H9 (cell line): Measurements from ENCODE around the gene FADS3. TPM values are rescaled to one million over a fixed set of nuclear protein-coding genes. Genes with fewer than 3 reads are reported as not detected.

Experiments
- DNase-seq: peaks from one replicate; pipeline ENCODE4 v3.0.0-alpha.2; 2017
- H2AFZ ChIP-seq: one replicate; pipeline ENCODE4 v1.6.1; 2013; ENCODE audit warnings: mild to moderate bottlenecking, low read length, control low read depth, moderate library complexity
- H2AK5ac ChIP-seq: 2 replicates; pipeline ENCODE4 v1.6.1; 2013; ENCODE audit warnings: low read length, control low read depth, mixed read lengths; ENCODE audit not compliant: insufficient read length
- H2BK120ac ChIP-seq: one replicate; pipeline ENCODE4 v1.6.1; 2013; ENCODE audit warnings: low read depth, mild to moderate bottlenecking, low read length, control low read depth, inconsistent platforms; ENCODE audit not compliant: poor library complexity, severe bottlenecking
- H2BK12ac ChIP-seq: 2 replicates; pipeline ENCODE4 v1.6.1; 2013; ENCODE audit warnings: low read length, control low read depth, mixed read lengths, low read depth; ENCODE audit not compliant: insufficient read length
- H2BK15ac ChIP-seq: 2 replicates; pipeline ENCODE4 v1.6.1; 2013; ENCODE audit warnings: low read depth, low read length, control low read depth
- H2BK20ac ChIP-seq: one replicate; pipeline ENCODE4 v1.6.1; 2013; ENCODE audit warnings: low read depth, mild to moderate bottlenecking, low read length, control low read depth, inconsistent platforms; ENCODE audit not compliant: poor library complexity, severe bottlenecking
- H2BK5ac ChIP-seq: 2 replicates; pipeline ENCODE4 v1.6.1; 2013; ENCODE audit warnings: low read length, control low read depth, mixed read lengths; ENCODE audit not compliant: insufficient read length
- H3K14ac ChIP-seq: 2 replicates; pipeline ENCODE4 v1.6.1; 2013; ENCODE audit warnings: low read length, control low read depth; ENCODE audit not compliant: insufficient read depth
- H3K18ac ChIP-seq: 2 replicates; pipeline ENCODE4 v1.6.1; 2013; ENCODE audit warnings: low read depth, mild to moderate bottlenecking, mixed read lengths, low read length, control low read depth; ENCODE audit not compliant: insufficient read length
- H3K23ac ChIP-seq: 2 replicates; pipeline ENCODE4 v1.6.1; 2013; ENCODE audit warnings: low read length, control low read depth, mixed read lengths, low read depth; ENCODE audit not compliant: insufficient read length
- H3K23me2 ChIP-seq: 2 replicates; pipeline ENCODE4 v1.6.1; 2013; ENCODE audit warnings: low read depth, mild to moderate bottlenecking, mixed read lengths, low read length, control low read depth; ENCODE audit not compliant: insufficient read length, poor library complexity, severe bottlenecking
- H3K27ac ChIP-seq: 2 replicates; pipeline ENCODE4 v1.5.1; 2013; ENCODE audit warnings: low read length, control low read depth, mixed read lengths, low read depth; ENCODE audit not compliant: insufficient read length
- H3K27me3 ChIP-seq: 2 replicates; pipeline ENCODE4 v1.6.1; 2013; ENCODE audit warnings: low read length, control low read depth, inconsistent platforms; ENCODE audit not compliant: insufficient read depth
- H3K4ac ChIP-seq: 2 replicates; pipeline ENCODE4 v1.6.1; 2013; ENCODE audit warnings: low read depth, mild to moderate bottlenecking, control low read depth, inconsistent platforms, low read length, moderate library complexity
- H3K4me1 ChIP-seq: 2 replicates; pipeline ENCODE4 v1.6.1; 2013; ENCODE audit warnings: low read length, control low read depth, inconsistent platforms; ENCODE audit not compliant: insufficient read depth
- H3K4me2 ChIP-seq: 2 replicates; pipeline ENCODE4 v1.6.1; 2013; ENCODE audit warnings: low read length, control low read depth, mixed read lengths; ENCODE audit not compliant: insufficient read length, insufficient read depth
- H3K56ac ChIP-seq: 2 replicates; pipeline ENCODE4 v1.6.1; 2013; ENCODE audit warnings: low read depth, mild to moderate bottlenecking, mixed read lengths, low read length, control low read depth; ENCODE audit not compliant: insufficient read length
- H3K79me1 ChIP-seq: 2 replicates; pipeline ENCODE4 v1.6.1; 2013; ENCODE audit warnings: low read depth, mild to moderate bottlenecking, moderate library complexity, low read length, control low read depth, inconsistent platforms; ENCODE audit not compliant: insufficient read depth, poor library complexity, severe bottlenecking
- H3K79me2 ChIP-seq: 2 replicates; pipeline ENCODE4 v1.6.1; 2013; ENCODE audit warnings: low read length, control low read depth, inconsistent platforms; ENCODE audit not compliant: insufficient read depth
- H3K9ac ChIP-seq: 2 replicates; pipeline ENCODE4 v1.6.1; 2013; ENCODE audit warnings: low read length, control low read depth, mixed read lengths; ENCODE audit not compliant: insufficient read length; ENCODE audit errors: extremely low read depth
- H3K9me3 ChIP-seq: one replicate; pipeline ENCODE4 v1.6.1; 2013; ENCODE audit warnings: low read depth, low read length, inconsistent platforms; ENCODE audit not compliant: control insufficient read depth
- H3T11ph ChIP-seq: one replicate; pipeline ENCODE4 v1.6.1; 2013; ENCODE audit warnings: mild to moderate bottlenecking, low read length, control low read depth, inconsistent platforms
- H4K20me1 ChIP-seq: one replicate; pipeline ENCODE4 v1.6.1; 2013; ENCODE audit not compliant: control insufficient read depth, insufficient read length, insufficient read depth
- H4K5ac ChIP-seq: 2 replicates; pipeline ENCODE4 v1.6.1; 2013; ENCODE audit warnings: low read depth, mild to moderate bottlenecking, mixed read lengths, low read length, control low read depth; ENCODE audit not compliant: insufficient read length
- H4K8ac ChIP-seq: replicated peaks from 2 replicates; pipeline ENCODE4 v1.6.1; 2013; ENCODE audit warnings: low read length, control low read depth, mixed read lengths, low read depth; ENCODE audit not compliant: insufficient read length
- H4K91ac ChIP-seq: 2 replicates; pipeline ENCODE4 v1.6.1; 2013; ENCODE audit warnings: low read depth, mild to moderate bottlenecking, moderate library complexity, mixed read lengths, low read length, control low read depth; ENCODE audit not compliant: insufficient read length
- H3K27ac Mint-ChIP-seq, 3 experiments: 2 replicates in 2 of 3; 3 replicates in 1 of 3; pipeline ENCODE4 v1.8.0; 2020 to 2021; ENCODE audit warnings: mixed read lengths in 3 of 3, mild to moderate bottlenecking in 1 of 3, moderate library complexity in 1 of 3
- H3K27me3 Mint-ChIP-seq: 2 replicates; pipeline ENCODE4 v1.8.0; 2021; ENCODE audit warnings: low read depth, mild to moderate bottlenecking, moderate library complexity, mixed read lengths
- H3K36me3 Mint-ChIP-seq, 3 experiments: 2 replicates in 2 of 3; 3 replicates in 1 of 3; pipeline ENCODE4 v1.8.0; 2020 to 2021; ENCODE audit warnings: low read depth in 3 of 3, mixed read lengths in 3 of 3; ENCODE audit not compliant: insufficient read depth in 1 of 3
- H3K4me1 Mint-ChIP-seq, 2 experiments: 2 replicates each; pipeline ENCODE4 v1.8.0; 2020; ENCODE audit warnings: mixed read lengths in 2 of 2
- H3K4me3 Mint-ChIP-seq, 2 experiments: 2 replicates in 1 of 2; 3 replicates in 1 of 2; pipeline ENCODE4 v1.8.0; 2020 to 2021; ENCODE audit warnings: mild to moderate bottlenecking in 2 of 2, mixed read lengths in 2 of 2, moderate library complexity in 1 of 2
- H3K9me3 Mint-ChIP-seq, 2 experiments: 2 replicates in 1 of 2; 3 replicates in 1 of 2; pipeline ENCODE4 v1.8.0; 2020; ENCODE audit warnings: mild to moderate bottlenecking in 2 of 2, mixed read lengths in 2 of 2, moderate library complexity in 1 of 2
- WGBS: extraction: QIAGEN DNeasy Blood & Tissue Kit; methylation state at CpG from one replicate; pipeline ENCODE4 v1.1.7; 2013; ENCODE audit warnings: missing lambda C conversion rate, low lambda C conversion rate, mixed read lengths; ENCODE audit not compliant: insufficient read length; ENCODE audit errors: extremely low coverage; 5-methylcytosine and 5-hydroxymethylcytosine counted together
- total RNA-seq: library from RNA; stranded (reverse); gene quantifications from 2 replicates; pipeline ENCODE4 v1.2.1, GENCODE V29; 2021
- TF ChIP-seq, protein P1 (sequence below): fragments of 200-600 bp; sonication (generic); conservative IDR thresholded peaks from 3 replicates; pipeline ENCODE4 v1.8.0; 2021; ENCODE audit warnings: antibody characterized with exemption, mild to moderate bottlenecking

Gene FADS3
- total RNA-seq, 1 experiment from 2014 or later, result 34.9 TPM

DNA sequence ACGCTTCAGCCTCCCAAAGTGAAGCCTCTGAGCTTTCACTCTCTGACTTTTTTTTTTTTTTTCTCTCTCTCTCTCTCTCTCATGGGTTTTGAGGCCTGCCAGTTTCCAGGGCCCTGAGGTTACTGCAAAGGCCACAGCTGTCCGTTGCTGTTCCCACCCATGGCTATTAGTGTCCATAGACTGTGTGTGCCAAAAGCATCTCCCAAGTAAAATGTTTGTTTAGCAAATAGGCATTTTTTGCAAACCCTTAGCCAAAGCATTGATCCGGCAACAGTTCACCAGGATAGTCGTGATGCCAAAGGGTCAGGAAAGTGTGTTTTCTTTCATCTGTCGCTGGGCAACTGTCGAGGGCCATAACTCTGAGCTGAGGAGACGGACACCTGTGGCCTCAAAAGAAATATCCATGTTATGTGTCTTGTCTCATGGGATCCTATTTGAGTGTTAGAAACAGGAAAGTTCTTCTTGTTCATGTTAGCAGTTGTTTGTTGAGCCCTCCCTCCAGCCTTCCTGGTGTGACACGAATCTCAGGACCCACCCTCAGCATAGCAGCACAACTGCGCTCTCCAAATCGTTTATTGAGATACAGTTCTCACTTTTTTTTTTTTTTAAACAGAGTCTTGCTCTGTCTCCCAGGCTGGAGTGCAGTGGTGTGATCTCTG is 44.9 kb downstream of the FADS3 start:
- Histone ChIP-seq H3K9ac (no peak overlapping the region), H4K91ac (no peak overlapping the region), H3K79me2 (no peaks in the 10 kb centered on the region; the same call in 1 of the 2 replicates), H2BK5ac (no peak overlapping the region), H3K4ac (no peak overlapping the region), H3K18ac (no peak overlapping the region), H3K23me2 (no peaks in the 10 kb centered on the region), H2BK15ac (no peak overlapping the region), H3K79me1 (no peaks in the 10 kb centered on the region), H3K4me2 (no peak overlapping the region), H2BK120ac (no peak overlapping the region), H4K8ac (no peak overlapping the region), H3K23ac (no peak overlapping the region), H2BK20ac (no peak overlapping the region), H3K9me3 (no peaks in the 10 kb centered on the region), H2BK12ac (no peak overlapping the region), H3K27me3 (no peaks in the 10 kb centered on the region), H3K27ac (no peak overlapping the region), H4K5ac (no peak overlapping the region), H2AK5ac (no peak overlapping the region), H3T11ph (no peak overlapping the region), H4K20me1 (no peaks in the 10 kb centered on the region), H3K4me1 (no peaks in the 10 kb centered on the region), H2AFZ (no peak overlapping the region), H3K56ac (no peak overlapping the region), H3K14ac (no peak overlapping the region)
- H3K27me3 Mint-ChIP-seq, result no peaks in the 10 kb centered on the region
- TF ChIP-seq, protein P1, sequence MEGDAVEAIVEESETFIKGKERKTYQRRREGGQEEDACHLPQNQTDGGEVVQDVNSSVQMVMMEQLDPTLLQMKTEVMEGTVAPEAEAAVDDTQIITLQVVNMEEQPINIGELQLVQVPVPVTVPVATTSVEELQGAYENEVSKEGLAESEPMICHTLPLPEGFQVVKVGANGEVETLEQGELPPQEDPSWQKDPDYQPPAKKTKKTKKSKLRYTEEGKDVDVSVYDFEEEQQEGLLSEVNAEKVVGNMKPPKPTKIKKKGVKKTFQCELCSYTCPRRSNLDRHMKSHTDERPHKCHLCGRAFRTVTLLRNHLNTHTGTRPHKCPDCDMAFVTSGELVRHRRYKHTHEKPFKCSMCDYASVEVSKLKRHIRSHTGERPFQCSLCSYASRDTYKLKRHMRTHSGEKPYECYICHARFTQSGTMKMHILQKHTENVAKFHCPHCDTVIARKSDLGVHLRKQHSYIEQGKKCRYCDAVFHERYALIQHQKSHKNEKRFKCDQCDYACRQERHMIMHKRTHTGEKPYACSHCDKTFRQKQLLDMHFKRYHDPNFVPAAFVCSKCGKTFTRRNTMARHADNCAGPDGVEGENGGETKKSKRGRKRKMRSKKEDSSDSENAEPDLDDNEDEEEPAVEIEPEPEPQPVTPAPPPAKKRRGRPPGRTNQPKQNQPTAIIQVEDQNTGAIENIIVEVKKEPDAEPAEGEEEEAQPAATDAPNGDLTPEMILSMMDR, result no peak
- no peak overlapping the region for H3K4me3 Mint-ChIP-seq
- DNase-seq, result no peak
- no peaks in the 10 kb centered on the region for H3K9me3 Mint-ChIP-seq
- peak overlapping the region in 1 of 3 experiments; percentile 73; a peak in 2 of 7 replicates for H3K27ac Mint-ChIP-seq
- peaks cover 0 to 6% of the 10 kb centered on the region in 2 experiments; a peak in 3 of 4 replicates for H3K4me1 Mint-ChIP-seq
- no CpG with 5 or more reads among the region's 10 CpGs for WGBS
- peaks cover 67 to 91% (median 90%) of the 10 kb centered on the region in 3 experiments for H3K36me3 Mint-ChIP-seq
